Stimulated activated CD4-positive, alpha-beta T cell treated with anti-CD3 and anti-CD28 coated beads, Interleukin-4, amount 100 ng/mL, for 4 hours (primary cell): Measurements from ENCODE around the gene ORC4.

Experiments used
- DNase-seq, 2 experiments: peaks; one replicate each; pipeline ENCODE4 v3.0.0-alpha.2; 2020

The ORC4 gene

GRCh38 chr2:147925886-147926285 is 94.7 kb downstream of the ORC4 start:
- no peak for DNase-seq

- no peak for DNase-seq
These were observed 95.9 kb downstream of the ORC4 start for GRCh38 chr2:147924647-147925046.

GRCh38 chr2:147923846-147924245 is 96.7 kb downstream of the ORC4 start:
- DNase-seq: no peak

- DNase-seq: no peak
These were observed 103.4 kb downstream of the ORC4 start for GRCh38 chr2:147917161-147917560.

- no peak for DNase-seq
These were observed 103.8 kb downstream of the ORC4 start for GRCh38 chr2:147916723-147917122.

GRCh38 chr2:147916067-147916466 is 104.5 kb downstream of the ORC4 start:
- no peak for DNase-seq

GRCh38 chr2:147913701-147914480 is 106.6 kb downstream of the ORC4 start:
- DNase-seq: no peak

- peak in 1 of 2 experiments; percentile 6 for DNase-seq
These were observed 109.5 kb downstream of the ORC4 start for GRCh38 chr2:147910990-147911473.

- no peak for DNase-seq
These were observed 111.4 kb downstream of the ORC4 start for GRCh38 chr2:147909178-147909577.

- DNase-seq: no peak
These were observed 116.5 kb downstream of the ORC4 start for GRCh38 chr2:147904051-147904450.

- DNase-seq: no peak
These were observed 131.9 kb downstream of the ORC4 start for GRCh38 chr2:147888680-147889079.

GRCh38 chr2:147886136-147886535 is 134.4 kb downstream of the ORC4 start:
- DNase-seq: no peak

GRCh38 chr2:147884830-147885229 is 135.7 kb downstream of the ORC4 start:
- no peak for DNase-seq

GRCh38 chr2:147882631-147883030 is 137.9 kb downstream of the ORC4 start:
- DNase-seq: no peak
